GM21723 (cell line): ENCODE measurements around the gene TKTL2.

ENCODE experiments used
- ATAC-seq: cut with Tn5 transposase; IDR thresholded peaks from one replicate; pipeline ENCODE4 v1.9.1; 2021; ENCODE audit warnings: mild to moderate bottlenecking, moderate library complexity; ENCODE audit not compliant: unreplicated experiment

Gene TKTL2, protein sequence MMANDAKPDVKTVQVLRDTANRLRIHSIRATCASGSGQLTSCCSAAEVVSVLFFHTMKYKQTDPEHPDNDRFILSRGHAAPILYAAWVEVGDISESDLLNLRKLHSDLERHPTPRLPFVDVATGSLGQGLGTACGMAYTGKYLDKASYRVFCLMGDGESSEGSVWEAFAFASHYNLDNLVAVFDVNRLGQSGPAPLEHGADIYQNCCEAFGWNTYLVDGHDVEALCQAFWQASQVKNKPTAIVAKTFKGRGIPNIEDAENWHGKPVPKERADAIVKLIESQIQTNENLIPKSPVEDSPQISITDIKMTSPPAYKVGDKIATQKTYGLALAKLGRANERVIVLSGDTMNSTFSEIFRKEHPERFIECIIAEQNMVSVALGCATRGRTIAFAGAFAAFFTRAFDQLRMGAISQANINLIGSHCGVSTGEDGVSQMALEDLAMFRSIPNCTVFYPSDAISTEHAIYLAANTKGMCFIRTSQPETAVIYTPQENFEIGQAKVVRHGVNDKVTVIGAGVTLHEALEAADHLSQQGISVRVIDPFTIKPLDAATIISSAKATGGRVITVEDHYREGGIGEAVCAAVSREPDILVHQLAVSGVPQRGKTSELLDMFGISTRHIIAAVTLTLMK

DNA sequence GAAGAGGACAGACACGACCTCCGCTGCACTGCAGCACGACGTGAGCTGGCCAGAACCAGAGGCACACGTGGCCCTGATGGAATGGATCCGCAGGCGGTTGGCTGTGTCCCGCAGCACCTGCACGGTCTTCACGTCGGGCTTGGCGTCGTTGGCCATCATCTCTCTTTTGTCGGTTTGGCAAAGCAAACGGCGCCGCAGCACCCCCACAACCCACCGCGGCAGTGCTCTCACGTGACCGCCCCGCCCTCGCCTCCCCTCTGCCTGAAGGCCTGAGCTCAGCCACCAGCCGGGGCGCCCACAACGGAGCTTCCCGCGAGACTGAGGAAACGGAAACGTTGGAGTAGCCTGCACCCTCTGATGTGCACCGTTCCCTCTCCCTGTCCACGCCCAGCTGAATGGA lies at the start of gene TKTL2:
Gene TKTL2, minus strand, starts transcription at position 179 of the 400 bp plus-strand sequence. Its CDS starts 20 bp downstream, at position 159.
- no peak for ATAC-seq

DNA sequence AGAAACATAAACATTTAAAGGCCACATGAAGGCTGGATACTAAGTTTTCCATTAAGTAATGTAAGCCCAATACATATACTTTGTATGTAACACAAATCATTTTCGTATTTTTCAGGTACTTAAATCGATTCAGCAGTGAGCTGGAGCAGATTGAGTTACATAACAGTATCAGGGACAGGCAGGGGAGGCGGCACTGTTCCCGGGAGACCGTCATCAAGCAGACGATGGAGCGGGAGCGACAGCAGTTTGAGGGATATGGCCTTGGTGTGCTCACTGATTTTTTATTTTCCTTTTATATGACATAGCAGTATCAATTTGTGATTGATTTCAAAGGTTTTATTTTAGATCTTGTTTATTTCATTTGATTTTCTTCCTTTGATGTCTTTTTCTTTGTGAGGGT lies 41.6 kb upstream of the TKTL2 start:
- ATAC-seq, result no peak

DNA sequence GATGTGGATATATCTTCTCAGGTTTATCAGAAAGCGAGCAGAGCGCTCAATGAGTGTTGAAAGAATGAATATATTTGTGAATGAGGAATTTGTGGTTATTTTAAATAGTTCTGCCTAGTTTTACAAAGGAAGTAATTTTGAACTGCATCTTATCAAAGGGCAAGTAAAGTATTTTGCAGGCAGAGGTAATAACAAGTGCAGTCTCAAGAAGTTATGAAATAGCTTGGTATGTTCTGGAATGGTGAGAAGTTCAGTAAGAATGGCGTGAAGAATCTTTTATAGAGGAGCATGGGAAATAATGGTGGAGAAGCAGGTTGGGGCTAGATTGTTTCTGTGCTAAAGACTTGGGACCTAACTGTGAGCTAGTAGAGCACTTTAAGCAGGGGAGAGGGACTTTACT lies 31.8 kb upstream of the TKTL2 start:
- no peak for ATAC-seq

GRCh38 chr4:163500586-163500985 lies 27.0 kb upstream of the TKTL2 start:
- ATAC-seq, result no peak

DNA sequence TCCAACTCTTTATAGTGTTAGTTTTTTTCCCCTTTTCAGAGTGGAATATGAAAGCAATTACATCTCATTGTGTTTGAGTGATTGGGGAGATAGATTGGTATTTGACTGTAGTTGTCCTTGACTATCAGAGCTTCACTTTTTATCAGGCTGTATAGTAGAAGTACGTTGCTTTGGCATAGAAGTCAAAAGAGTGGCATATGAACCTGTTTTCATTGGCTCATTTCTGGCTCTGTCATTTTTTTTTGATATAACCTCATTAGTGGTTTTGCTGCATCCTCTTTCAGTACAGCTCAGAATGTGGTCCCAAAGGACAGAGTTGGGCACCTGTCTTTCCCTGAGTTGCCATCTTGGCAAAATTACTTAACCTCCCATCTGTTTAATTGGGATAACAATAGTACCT lies 22.3 kb upstream of the TKTL2 start:
- ATAC-seq, result peak; percentile 23

DNA sequence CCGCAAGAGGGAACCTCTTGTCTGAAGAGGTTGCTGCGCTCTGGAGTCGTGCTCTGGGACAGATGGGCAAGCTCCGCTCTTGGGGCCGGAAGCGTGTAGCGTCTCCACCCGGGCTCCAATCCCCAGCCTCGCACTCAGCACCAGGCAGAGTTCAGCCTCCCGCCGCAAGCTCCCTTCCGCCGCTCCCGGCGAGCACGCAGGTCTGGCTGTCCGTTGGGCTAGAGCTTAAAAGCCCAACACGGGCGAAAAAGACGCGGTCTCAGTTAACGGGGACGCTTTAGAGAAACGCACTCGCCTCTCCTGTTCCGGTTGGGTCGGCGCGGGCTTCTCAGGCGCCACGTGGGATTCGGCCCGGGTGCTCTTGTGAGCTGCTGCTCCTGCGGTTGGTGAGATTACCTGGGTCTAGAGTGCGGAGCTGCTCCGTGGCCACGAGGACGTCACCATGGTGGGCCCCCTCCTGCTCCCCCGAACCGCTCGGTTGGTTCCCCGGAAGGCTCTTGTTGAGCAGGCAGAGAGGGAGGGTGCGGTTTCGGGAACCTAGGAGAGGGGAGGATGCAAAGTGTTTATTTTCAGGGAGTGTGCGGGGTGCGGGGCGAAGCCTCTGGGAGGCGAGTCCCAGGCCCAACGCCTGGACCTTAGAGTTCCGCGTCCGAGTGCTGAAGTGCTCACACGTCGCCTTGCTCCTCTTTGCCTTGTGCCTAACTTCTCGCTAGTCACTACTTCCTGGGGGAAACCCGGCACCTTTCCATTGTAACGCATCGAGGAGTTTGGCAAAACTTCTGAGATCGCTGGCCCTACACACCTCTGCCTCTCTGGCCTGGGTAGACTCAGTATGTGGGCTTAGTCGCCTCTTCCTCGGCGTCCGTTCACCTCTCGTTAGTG lies 21.0 kb upstream of the TKTL2 start, which contains the start of gene TMA16:
Gene TMA16, plus strand, starts transcription at position 331 of the 882 bp plus-strand sequence. Its CDS starts 112 bp downstream, at position 443.
- ATAC-seq, result peak; percentile 77

DNA sequence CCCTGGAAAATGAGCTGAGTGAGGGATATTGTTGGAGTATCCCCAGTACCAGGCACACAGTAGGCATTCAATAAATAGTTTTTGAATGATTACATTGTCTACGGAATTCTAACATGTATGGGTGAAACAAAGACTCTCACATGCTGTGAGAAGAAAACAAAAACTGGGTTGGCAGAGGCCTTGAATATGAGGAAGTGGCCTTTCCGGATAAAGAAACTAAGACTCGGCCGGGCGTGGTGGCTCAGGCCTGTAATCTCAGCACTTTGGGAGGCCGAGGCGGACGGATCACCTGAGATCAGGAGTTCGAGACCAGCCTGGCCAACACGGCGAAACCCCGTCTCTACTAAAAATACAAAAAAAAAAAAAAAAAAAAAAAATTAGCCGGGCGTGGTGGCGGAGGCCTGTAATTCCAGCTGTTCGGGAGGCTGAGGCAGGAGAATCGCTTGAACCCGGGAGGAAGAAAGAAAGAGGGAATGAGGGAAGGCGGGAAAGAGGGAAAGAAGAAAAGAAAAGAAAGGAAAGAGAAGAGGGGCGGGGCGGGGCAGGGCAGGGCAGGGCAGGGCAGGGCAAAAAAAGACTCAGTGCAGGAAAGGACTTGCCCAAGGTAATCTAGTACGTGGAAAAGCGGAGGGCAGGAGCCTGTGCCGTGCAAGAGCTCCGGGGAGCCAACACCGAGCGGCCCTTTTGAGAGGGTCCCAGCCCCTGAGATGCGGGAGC lies 20.2 kb upstream of the TKTL2 start:
- ATAC-seq, result peak; percentile 27

GRCh38 chr4:163492951-163493504 lies 19.5 kb upstream of the TKTL2 start:
- ATAC-seq, result no peak

DNA sequence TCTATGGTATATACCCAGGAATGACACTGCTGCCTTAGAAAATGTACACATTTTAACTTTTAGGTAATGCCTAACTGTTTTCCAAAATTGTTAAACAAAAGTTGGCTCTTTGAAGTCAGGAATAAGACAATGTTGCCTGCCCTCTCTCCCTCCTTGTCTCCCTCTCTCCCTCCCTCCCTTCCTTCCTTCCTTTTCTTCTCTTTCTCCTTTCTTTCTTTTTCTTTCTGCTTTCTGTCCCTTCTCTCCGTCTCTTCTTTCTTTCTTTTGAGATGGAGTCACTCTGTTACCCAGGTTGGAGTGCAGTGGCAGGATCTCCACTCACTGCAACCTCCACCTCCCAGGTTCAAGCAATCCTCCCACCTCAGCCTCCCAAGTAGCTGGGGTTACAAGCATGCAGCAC lies 16.4 kb upstream of the TKTL2 start:
- ATAC-seq, result no peak

DNA sequence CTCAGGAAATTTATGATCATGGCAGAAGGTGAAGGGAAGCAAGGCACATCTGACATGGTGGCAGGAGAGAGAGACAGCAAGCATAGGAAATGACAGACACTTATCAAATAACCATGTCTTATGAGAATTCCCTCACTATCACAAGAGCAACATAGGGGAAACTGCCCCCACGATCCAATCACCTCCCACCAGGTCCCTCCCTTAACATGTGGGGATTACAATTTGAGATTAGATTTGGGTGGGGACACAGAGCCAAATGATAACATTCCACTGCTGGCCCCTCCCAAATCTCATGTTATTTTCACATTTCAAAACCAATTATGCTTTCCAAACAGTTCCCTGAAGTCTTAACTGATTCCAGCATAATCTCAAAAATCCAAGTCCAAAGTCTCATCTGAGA lies 12.8 kb upstream of the TKTL2 start:
- ATAC-seq, result no peak

- no peak for ATAC-seq
Measured at GRCh38 chr4:163485589-163485988, 12.0 kb upstream of the TKTL2 start.

GRCh38 chr4:163484906-163485305 lies 11.4 kb upstream of the TKTL2 start:
- ATAC-seq, result no peak

GRCh38 chr4:163482190-163482589 lies 8.6 kb upstream of the TKTL2 start:
- peak; percentile 82 for ATAC-seq

GRCh38 chr4:163476761-163477438 lies 3.3 kb upstream of the TKTL2 start:
- no peak for ATAC-seq

DNA sequence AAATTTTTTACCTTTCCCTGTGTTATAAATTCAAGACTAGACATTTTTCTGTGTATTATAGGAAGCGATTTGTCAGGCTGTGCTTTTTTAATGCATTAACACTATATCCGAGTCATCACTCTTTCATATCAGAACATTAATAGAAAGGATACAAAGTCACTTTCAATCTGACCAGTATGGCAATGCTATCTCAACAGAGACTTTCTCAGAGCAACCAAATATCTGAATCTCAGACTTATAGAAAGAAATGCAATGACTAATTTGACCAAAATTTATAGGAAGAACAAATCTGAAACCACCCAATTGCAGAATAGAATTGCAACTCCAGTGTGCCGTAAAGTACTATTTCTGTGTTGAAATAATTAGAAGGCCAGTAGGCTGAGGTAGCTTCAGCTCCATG lies 473 bp upstream of the TKTL2 start:
- no peak for ATAC-seq

- no peak for ATAC-seq
Measured at GRCh38 chr4:163473130-163473529, 424 bp downstream of the TKTL2 start.

DNA sequence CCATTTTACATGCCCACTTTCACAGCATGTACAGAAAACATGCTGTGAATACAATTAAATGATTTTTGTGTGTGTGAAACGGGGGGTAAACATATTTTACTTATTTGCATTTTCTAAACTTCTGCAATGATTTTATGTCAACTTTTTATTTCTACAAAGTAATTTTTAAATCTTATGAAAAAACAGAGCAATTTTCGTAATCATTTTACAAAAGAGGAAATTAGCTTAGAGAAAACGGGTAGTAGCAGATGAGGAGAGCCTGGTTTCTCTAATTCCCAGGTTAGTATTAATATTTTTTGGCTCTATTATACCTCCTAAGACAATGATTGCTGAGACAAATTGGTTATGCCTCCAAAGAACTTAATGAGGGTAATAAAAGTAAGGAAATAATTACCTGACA lies 3.2 kb downstream of the TKTL2 start:
- no peak for ATAC-seq

DNA sequence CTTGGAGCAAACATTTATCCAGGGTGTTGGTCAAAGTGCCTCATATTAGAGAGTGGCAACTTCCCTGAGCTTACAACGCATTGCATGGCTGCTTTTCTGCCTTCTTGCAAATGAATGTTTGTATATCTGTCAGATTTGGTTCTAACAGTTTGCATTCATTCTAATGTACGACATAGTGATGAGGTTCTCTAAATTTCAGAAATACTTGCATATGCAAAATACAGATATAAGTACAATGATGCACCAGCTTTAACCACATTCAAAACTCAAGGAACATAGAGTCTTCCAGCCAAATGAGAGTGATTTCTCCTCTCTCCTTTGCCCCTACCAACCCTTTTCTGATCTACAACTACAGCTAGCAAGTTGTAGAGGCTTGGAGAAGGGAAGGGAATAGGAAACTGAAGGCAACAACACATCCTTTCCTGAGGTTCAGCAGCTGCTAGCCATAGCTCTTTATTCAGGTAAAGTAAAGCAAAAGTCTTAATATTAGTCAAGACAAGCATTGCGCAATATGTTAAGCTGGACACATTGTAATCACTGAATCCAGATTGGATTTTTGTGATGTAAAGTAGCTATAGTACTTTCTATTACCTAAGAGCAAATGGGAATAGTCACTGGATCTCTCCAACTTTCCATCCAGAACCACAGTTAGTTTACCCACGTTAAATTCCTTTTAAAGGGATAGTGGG lies 6.3 kb downstream of the TKTL2 start:
- ATAC-seq, result no peak

- no peak for ATAC-seq
Measured at GRCh38 chr4:163462556-163462955, 11.0 kb downstream of the TKTL2 start.
